ENCODE data around the gene LCLAT1.

DNA sequence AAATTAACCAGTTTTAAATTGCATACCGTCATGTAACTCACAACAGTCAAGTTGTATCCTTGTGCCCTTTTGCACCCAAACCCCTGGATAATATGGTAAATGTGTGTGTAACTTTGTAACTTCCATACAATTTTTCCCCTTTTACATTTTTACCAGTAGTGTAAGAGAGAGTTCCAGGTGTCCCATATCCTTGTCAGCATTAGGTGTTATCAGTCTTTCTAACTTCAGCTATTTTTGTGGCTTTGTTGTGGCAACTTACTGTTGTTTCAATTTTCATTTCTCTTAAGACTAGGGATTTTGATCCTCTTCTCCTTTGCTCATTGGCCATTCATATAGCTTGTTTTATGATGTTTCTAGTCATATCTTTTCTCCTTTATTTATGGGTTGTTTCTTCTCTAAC lies 94.6 kb downstream of the LCLAT1 start:
- TF ChIP-seq, protein P1, sequence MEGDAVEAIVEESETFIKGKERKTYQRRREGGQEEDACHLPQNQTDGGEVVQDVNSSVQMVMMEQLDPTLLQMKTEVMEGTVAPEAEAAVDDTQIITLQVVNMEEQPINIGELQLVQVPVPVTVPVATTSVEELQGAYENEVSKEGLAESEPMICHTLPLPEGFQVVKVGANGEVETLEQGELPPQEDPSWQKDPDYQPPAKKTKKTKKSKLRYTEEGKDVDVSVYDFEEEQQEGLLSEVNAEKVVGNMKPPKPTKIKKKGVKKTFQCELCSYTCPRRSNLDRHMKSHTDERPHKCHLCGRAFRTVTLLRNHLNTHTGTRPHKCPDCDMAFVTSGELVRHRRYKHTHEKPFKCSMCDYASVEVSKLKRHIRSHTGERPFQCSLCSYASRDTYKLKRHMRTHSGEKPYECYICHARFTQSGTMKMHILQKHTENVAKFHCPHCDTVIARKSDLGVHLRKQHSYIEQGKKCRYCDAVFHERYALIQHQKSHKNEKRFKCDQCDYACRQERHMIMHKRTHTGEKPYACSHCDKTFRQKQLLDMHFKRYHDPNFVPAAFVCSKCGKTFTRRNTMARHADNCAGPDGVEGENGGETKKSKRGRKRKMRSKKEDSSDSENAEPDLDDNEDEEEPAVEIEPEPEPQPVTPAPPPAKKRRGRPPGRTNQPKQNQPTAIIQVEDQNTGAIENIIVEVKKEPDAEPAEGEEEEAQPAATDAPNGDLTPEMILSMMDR (IDR thresholded peaks at IDR 0.05; ENCODE audit: low read length): no peak
- no peak for TF ChIP-seq EZH2 (IDR thresholded peaks at IDR 0.05; ENCODE audit: borderline replicate concordance, low read length)

All from OCI-LY1 (cell line).